ENCODE measurements around the gene KLHL3. TPM values are rescaled to one million over a fixed set of nuclear protein-coding genes. Genes with fewer than 3 reads are reported as not detected.

The KLHL3 gene
- total and polyA plus RNA-seq, 2 experiments from 2014 or later = 4.9 to 10.8 TPM

DNA sequence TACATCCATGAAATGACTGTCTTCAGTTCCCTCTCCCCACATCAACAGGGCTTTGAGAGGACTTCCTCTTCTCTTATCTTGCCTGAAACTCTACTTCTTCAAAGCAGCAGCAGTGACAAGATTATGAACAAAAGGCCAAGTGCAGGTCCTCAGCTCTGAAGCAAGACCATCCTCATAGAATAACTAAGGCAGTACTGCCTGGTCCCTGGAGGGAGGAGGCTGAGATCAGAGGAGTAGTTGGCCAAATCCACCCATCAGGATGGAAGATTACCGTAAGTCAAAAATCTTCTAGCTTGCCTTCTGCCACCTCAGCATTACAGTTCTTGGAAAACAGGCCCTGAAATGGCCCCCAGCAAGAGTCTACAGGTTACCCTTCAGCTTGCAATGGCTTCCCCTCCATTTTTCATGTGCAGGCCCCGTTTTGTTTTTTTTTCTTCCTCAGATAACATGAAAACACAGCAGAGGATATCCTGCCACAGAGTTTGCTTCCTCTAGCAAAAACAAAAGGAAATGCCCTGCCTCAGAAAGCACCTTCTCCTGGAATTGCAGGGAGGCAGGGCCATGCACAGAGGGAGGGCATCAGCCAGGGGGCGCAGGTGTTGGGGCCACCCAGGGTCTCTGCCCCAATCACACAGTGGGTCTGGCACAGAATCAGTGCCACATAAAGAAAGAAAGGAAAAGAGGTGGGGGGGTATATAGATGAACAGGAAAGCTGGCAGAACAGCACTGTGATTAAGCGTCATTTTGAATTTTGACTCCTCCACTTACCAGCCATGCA, 40.0 kb downstream of the KLHL3 start (continued):
- TF ChIP-seq, protein P1, sequence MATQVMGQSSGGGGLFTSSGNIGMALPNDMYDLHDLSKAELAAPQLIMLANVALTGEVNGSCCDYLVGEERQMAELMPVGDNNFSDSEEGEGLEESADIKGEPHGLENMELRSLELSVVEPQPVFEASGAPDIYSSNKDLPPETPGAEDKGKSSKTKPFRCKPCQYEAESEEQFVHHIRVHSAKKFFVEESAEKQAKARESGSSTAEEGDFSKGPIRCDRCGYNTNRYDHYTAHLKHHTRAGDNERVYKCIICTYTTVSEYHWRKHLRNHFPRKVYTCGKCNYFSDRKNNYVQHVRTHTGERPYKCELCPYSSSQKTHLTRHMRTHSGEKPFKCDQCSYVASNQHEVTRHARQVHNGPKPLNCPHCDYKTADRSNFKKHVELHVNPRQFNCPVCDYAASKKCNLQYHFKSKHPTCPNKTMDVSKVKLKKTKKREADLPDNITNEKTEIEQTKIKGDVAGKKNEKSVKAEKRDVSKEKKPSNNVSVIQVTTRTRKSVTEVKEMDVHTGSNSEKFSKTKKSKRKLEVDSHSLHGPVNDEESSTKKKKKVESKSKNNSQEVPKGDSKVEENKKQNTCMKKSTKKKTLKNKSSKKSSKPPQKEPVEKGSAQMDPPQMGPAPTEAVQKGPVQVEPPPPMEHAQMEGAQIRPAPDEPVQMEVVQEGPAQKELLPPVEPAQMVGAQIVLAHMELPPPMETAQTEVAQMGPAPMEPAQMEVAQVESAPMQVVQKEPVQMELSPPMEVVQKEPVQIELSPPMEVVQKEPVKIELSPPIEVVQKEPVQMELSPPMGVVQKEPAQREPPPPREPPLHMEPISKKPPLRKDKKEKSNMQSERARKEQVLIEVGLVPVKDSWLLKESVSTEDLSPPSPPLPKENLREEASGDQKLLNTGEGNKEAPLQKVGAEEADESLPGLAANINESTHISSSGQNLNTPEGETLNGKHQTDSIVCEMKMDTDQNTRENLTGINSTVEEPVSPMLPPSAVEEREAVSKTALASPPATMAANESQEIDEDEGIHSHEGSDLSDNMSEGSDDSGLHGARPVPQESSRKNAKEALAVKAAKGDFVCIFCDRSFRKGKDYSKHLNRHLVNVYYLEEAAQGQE (IDR thresholded peaks at IDR 0.05; ENCODE audit: unreplicated experiment) = no peak
- TF ChIP-seq JUNB (IDR thresholded peaks at IDR 0.05; ENCODE audit: unreplicated experiment) (no peak), POLR2AphosphoS5 (IDR thresholded peaks at IDR 0.05; ENCODE audit: low read depth) (no peak)

- no peak for ATAC-seq
- H3K4me3 ChIP-seq = no peak overlapping the region
- no peaks in the 10 kb centered on the region for H3K4me1 ChIP-seq (ENCODE audit: insufficient read depth)
- H3K9me3 Mint-ChIP-seq = no peaks in the 10 kb centered on the region
- no peaks in the 10 kb centered on the region for H3K9me2 ChIP-seq (ENCODE audit: insufficient read depth)
- H3K27ac ChIP-seq (ENCODE audit: low read depth) = no peak overlapping the region
- no peak for TF ChIP-seq NANOG (IDR thresholded peaks at IDR 0.05; ENCODE audit: borderline replicate concordance)
- TF ChIP-seq CREB1 (CRISPR knock-in tag; IDR thresholded peaks at IDR 0.05; ENCODE audit: low read depth) = no peak
- TF ChIP-seq, protein P2, sequence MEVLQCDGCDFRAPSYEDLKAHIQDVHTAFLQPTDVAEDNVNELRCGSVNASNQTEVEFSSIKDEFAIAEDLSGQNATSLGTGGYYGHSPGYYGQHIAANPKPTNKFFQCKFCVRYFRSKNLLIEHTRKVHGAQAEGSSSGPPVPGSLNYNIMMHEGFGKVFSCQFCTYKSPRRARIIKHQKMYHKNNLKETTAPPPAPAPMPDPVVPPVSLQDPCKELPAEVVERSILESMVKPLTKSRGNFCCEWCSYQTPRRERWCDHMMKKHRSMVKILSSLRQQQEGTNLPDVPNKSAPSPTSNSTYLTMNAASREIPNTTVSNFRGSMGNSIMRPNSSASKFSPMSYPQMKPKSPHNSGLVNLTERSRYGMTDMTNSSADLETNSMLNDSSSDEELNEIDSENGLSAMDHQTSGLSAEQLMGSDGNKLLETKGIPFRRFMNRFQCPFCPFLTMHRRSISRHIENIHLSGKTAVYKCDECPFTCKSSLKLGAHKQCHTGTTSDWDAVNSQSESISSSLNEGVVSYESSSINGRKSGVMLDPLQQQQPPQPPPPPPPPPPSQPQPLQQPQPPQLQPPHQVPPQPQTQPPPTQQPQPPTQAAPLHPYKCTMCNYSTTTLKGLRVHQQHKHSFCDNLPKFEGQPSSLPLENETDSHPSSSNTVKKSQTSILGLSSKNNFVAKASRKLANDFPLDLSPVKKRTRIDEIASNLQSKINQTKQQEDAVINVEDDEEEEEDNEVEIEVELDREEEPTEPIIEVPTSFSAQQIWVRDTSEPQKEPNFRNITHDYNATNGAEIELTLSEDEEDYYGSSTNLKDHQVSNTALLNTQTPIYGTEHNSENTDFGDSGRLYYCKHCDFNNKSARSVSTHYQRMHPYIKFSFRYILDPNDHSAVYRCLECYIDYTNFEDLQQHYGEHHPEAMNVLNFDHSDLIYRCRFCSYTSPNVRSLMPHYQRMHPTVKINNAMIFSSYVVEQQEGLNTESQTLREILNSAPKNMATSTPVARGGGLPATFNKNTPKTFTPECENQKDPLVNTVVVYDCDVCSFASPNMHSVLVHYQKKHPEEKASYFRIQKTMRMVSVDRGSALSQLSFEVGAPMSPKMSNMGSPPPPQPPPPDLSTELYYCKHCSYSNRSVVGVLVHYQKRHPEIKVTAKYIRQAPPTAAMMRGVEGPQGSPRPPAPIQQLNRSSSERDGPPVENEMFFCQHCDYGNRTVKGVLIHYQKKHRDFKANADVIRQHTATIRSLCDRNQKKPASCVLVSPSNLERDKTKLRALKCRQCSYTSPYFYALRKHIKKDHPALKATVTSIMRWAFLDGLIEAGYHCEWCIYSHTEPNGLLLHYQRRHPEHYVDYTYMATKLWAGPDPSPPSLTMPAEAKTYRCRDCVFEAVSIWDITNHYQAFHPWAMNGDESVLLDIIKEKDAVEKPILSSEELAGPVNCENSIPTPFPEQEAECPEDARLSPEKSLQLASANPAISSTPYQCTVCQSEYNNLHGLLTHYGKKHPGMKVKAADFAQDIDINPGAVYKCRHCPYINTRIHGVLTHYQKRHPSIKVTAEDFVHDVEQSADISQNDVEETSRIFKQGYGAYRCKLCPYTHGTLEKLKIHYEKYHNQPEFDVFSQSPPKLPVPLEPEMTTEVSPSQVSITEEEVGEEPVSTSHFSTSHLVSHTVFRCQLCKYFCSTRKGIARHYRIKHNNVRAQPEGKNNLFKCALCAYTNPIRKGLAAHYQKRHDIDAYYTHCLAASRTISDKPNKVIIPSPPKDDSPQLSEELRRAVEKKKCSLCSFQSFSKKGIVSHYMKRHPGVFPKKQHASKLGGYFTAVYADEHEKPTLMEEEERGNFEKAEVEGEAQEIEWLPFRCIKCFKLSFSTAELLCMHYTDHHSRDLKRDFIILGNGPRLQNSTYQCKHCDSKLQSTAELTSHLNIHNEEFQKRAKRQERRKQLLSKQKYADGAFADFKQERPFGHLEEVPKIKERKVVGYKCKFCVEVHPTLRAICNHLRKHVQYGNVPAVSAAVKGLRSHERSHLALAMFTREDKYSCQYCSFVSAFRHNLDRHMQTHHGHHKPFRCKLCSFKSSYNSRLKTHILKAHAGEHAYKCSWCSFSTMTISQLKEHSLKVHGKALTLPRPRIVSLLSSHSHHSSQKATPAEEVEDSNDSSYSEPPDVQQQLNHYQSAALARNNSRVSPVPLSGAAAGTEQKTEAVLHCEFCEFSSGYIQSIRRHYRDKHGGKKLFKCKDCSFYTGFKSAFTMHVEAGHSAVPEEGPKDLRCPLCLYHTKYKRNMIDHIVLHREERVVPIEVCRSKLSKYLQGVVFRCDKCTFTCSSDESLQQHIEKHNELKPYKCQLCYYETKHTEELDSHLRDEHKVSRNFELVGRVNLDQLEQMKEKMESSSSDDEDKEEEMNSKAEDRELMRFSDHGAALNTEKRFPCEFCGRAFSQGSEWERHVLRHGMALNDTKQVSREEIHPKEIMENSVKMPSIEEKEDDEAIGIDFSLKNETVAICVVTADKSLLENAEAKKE (CRISPR knock-in tag; IDR thresholded peaks at IDR 0.05) = no peak
- no peak for TF ChIP-seq JUNB (IDR thresholded peaks at IDR 0.05; ENCODE audit: unreplicated experiment)
- no peak for TF ChIP-seq ZNF331 (CRISPR knock-in tag; IDR thresholded peaks at IDR 0.05; ENCODE audit: low read depth)
- TF ChIP-seq, protein P1 (IDR thresholded peaks at IDR 0.05; ENCODE audit: unreplicated experiment) = no peak
- TF ChIP-seq ZNF114 (CRISPR knock-in tag; IDR thresholded peaks at IDR 0.05) = no peak
- no peak for TF ChIP-seq STAT1 (IDR thresholded peaks at IDR 0.05; ENCODE audit: unreplicated experiment)
- H3K36me3 ChIP-seq (ENCODE audit: insufficient read depth) = peaks cover 4% of the 10 kb centered on the region; the same call in 1 of the 2 replicates
- peaks cover 3% of the 10 kb centered on the region for H3K27me3 Mint-ChIP-seq (ENCODE audit: insufficient read depth, low read depth, poor library complexity)
- H3F3A ChIP-seq (replicated peaks; ENCODE audit: low read depth) = no peaks in the 10 kb centered on the region
- no peak overlapping the region for H3K4me3 Mint-ChIP-seq
- H3K36me3 Mint-ChIP-seq (ENCODE audit: low read depth) = peaks cover 39% of the 10 kb centered on the region
- no peaks in the 10 kb centered on the region for H3K27me3 ChIP-seq (ENCODE audit: insufficient read depth)
- H3K4me2 ChIP-seq = no peak overlapping the region
- no peak overlapping the region for H2AFZ ChIP-seq
- no peaks in the 10 kb centered on the region for H4K20me1 ChIP-seq (replicated peaks; ENCODE audit: insufficient read depth)
- no peak for DNase-seq (ENCODE audit: low spot score)
- 0 out of 2 replicates have a peak overlapping the region, but pooled peaks have one; percentile 1 for H3K27ac Mint-ChIP-seq
- no peaks in the 10 kb centered on the region for H3K79me2 ChIP-seq (replicated peaks; ENCODE audit: insufficient read depth)
- peaks cover 15% of the 10 kb centered on the region for H3K4me1 Mint-ChIP-seq
These were observed 41.8 kb downstream of the KLHL3 start for GRCh38 chr5:137693951-137694721.

All from GM23338 (cell line).